Measurements from ENCODE around the gene IFT22. TPM values are rescaled to one million over a fixed set of nuclear protein-coding genes. Genes with fewer than 3 reads are reported as not detected.

The IFT22 gene
- polyA plus RNA-seq (2013): 15.0 TPM

- CTCF ChIA-PET: interaction anchor here (0.7 to 1.4 kb wide), 3 partner anchors 65 to 184 kb away, joined by 3 read pairs; no protein-coding TSS in a partner anchor
- no peaks in the 10 kb centered on the region for H3K27me3 ChIP-seq (replicated peaks in 2 of 5; ENCODE audit: control insufficient read depth in 4 of 5, insufficient read depth in 5 of 5, low read length in 4 of 5)
- POLR2A ChIA-PET: interaction anchor here (0.6 kb wide), 1 partner anchor 221 kb away, joined by 3 read pairs; no protein-coding TSS in a partner anchor
- peak within 1 kb of the TSS; percentile 46 to 79 for H3K27ac ChIP-seq (ENCODE audit: insufficient read depth in 1 of 2, low read depth in 1 of 2, low read length in 2 of 2, poor library complexity in 1 of 2, severe bottlenecking in 2 of 2)
- peaks cover 0 to 4% (median 0%) of the 10 kb centered on the region in 4 experiments for H3K36me3 ChIP-seq (ENCODE audit: control insufficient read depth in 4 of 4, insufficient read depth in 4 of 4, low read length in 3 of 4)
- peaks cover 0 to 16% (median 11%) of the 10 kb centered on the region in 4 experiments for H3K4me1 ChIP-seq (ENCODE audit: control extremely low read depth in 1 of 4, control insufficient read depth in 4 of 4, insufficient read depth in 4 of 4, low read length in 3 of 4)
- DNase-seq: peak; percentile 83 to 91 (median 89)
- peak within 1 kb of the TSS; percentile 53 to 87 (median 79) for H3K4me3 ChIP-seq (ENCODE audit: control insufficient read depth in 1 of 7, extremely low read depth in 1 of 7, insufficient read depth in 4 of 7, low read depth in 2 of 7, low read length in 6 of 7)
- H3K9me3 ChIP-seq (ENCODE audit: control extremely low read depth in 1 of 5, control insufficient read depth in 4 of 5, insufficient read depth in 2 of 5, low read depth in 1 of 5, low read length in 4 of 5): no peaks in the 10 kb centered on the region
- 2% methylated on average over 66 of the region's 69 CpGs for WGBS (ENCODE audit: insufficient coverage)
Observed at GRCh38 chr7:101321491-101322401, at the start of gene IFT22. Gene IFT22 (minus strand): TSS chr7:101321812. CDS start chr7:101321709, 103 bp downstream.

- H3K36me3 ChIP-seq (ENCODE audit: control insufficient read depth in 4 of 4, insufficient read depth in 4 of 4, low read length in 3 of 4): no peaks in the 10 kb centered on the region
- H3K27me3 ChIP-seq (replicated peaks in 2 of 5; ENCODE audit: control insufficient read depth in 4 of 5, insufficient read depth in 5 of 5, low read length in 4 of 5): peaks cover 0 to 18% (median 16%) of the 10 kb centered on the region in 5 experiments
- POLR2A ChIA-PET: no interaction called here
- 25% methylated on average over 2 of the region's 5 CpGs for WGBS (ENCODE audit: insufficient coverage)
- H3K27ac ChIP-seq (ENCODE audit: insufficient read depth in 1 of 2, low read depth in 1 of 2, low read length in 2 of 2, poor library complexity in 1 of 2, severe bottlenecking in 2 of 2): no peak overlapping the region
- CTCF ChIA-PET: interaction anchor here (2.0 to 2.3 kb wide), 3 partner anchors 10 to 42 kb away, joined by 5 to 8 read pairs (median 7); no protein-coding TSS in a partner anchor
- DNase-seq: peak; percentile 57 to 87 (median 86)
- H3K4me1 ChIP-seq (ENCODE audit: control extremely low read depth in 1 of 4, control insufficient read depth in 4 of 4, insufficient read depth in 4 of 4, low read length in 3 of 4): peaks cover 0 to 10% (median 5%) of the 10 kb centered on the region in 4 experiments
- no peak overlapping the region for H3K4me3 ChIP-seq (ENCODE audit: control insufficient read depth in 1 of 7, extremely low read depth in 1 of 7, insufficient read depth in 4 of 7, low read depth in 2 of 7, low read length in 6 of 7)
- no peaks in the 10 kb centered on the region for H3K9me3 ChIP-seq (ENCODE audit: control extremely low read depth in 1 of 5, control insufficient read depth in 4 of 5, insufficient read depth in 2 of 5, low read depth in 1 of 5, low read length in 4 of 5)
Observed at GRCh38 chr7:101370836-101371235, 49.2 kb upstream of the IFT22 start.

- WGBS (ENCODE audit: insufficient coverage): 87% methylated on average over 3 of the region's 8 CpGs
- H3K27me3 ChIP-seq (replicated peaks in 2 of 5; ENCODE audit: control insufficient read depth in 4 of 5, insufficient read depth in 5 of 5, low read length in 4 of 5): peaks cover 0 to 24% (median 14%) of the 10 kb centered on the region in 5 experiments
Observed at GRCh38 chr7:101368422-101369165, 47.0 kb upstream of the IFT22 start.

GRCh38 chr7:101367676-101368075, 46.1 kb upstream of the IFT22 start:
- ChIA-PET POLR2A (no interaction called here), CTCF (interaction anchor here (1.2 to 2.3 kb wide), 2 partner anchors 44 to 72 kb away, joined by 3 to 15 read pairs; no protein-coding TSS in a partner anchor)
- Histone ChIP-seq H3K4me1 (ENCODE audit: control extremely low read depth in 1 of 4, control insufficient read depth in 4 of 4, insufficient read depth in 4 of 4, low read length in 3 of 4) (peaks cover 0 to 22% (median 14%) of the 10 kb centered on the region in 4 experiments), H3K27me3 (replicated peaks in 2 of 5; ENCODE audit: control insufficient read depth in 4 of 5, insufficient read depth in 5 of 5, low read length in 4 of 5) (peaks cover 0 to 22% (median 15%) of the 10 kb centered on the region in 5 experiments), H3K27ac (ENCODE audit: insufficient read depth in 1 of 2, low read depth in 1 of 2, low read length in 2 of 2, poor library complexity in 1 of 2, severe bottlenecking in 2 of 2) (no peak overlapping the region), H3K36me3 (ENCODE audit: control insufficient read depth in 4 of 4, insufficient read depth in 4 of 4, low read length in 3 of 4) (no peaks in the 10 kb centered on the region), H3K9me3 (ENCODE audit: control extremely low read depth in 1 of 5, control insufficient read depth in 4 of 5, insufficient read depth in 2 of 5, low read depth in 1 of 5, low read length in 4 of 5) (no peaks in the 10 kb centered on the region), H3K4me3 (ENCODE audit: control insufficient read depth in 1 of 7, extremely low read depth in 1 of 7, insufficient read depth in 4 of 7, low read depth in 2 of 7, low read length in 6 of 7) (no peak overlapping the region)
- WGBS (ENCODE audit: insufficient coverage): 100% methylated on average over 1 of the region's 1 CpG
- DNase-seq: peak in 2 of 3 donors; percentile 31 to 36

More at GRCh38 chr7:101368422-101369165, 47.0 kb upstream of the IFT22 start:
- Histone ChIP-seq H3K4me1 (ENCODE audit: control extremely low read depth in 1 of 4, control insufficient read depth in 4 of 4, insufficient read depth in 4 of 4, low read length in 3 of 4) (peaks cover 0 to 18% (median 11%) of the 10 kb centered on the region in 4 experiments), H3K9me3 (ENCODE audit: control extremely low read depth in 1 of 5, control insufficient read depth in 4 of 5, insufficient read depth in 2 of 5, low read depth in 1 of 5, low read length in 4 of 5) (no peaks in the 10 kb centered on the region), H3K27ac (ENCODE audit: insufficient read depth in 1 of 2, low read depth in 1 of 2, low read length in 2 of 2, poor library complexity in 1 of 2, severe bottlenecking in 2 of 2) (no peak overlapping the region), H3K4me3 (ENCODE audit: control insufficient read depth in 1 of 7, extremely low read depth in 1 of 7, insufficient read depth in 4 of 7, low read depth in 2 of 7, low read length in 6 of 7) (no peak overlapping the region), H3K36me3 (ENCODE audit: control insufficient read depth in 4 of 4, insufficient read depth in 4 of 4, low read length in 3 of 4) (no peaks in the 10 kb centered on the region)
- ChIA-PET POLR2A (no interaction called here), CTCF (interaction anchor here (1.6 to 2.3 kb wide), 3 partner anchors 18 to 134 kb away, joined by 3 to 15 read pairs (median 4); no protein-coding TSS in a partner anchor)
- DNase-seq: no peak

- no peak for DNase-seq
- Histone ChIP-seq H3K27me3 (replicated peaks in 2 of 5; ENCODE audit: control insufficient read depth in 4 of 5, insufficient read depth in 5 of 5, low read length in 4 of 5) (peaks cover 0 to 29% (median 11%) of the 10 kb centered on the region in 5 experiments), H3K36me3 (ENCODE audit: control insufficient read depth in 4 of 4, insufficient read depth in 4 of 4, low read length in 3 of 4) (no peaks in the 10 kb centered on the region), H3K27ac (ENCODE audit: insufficient read depth in 1 of 2, low read depth in 1 of 2, low read length in 2 of 2, poor library complexity in 1 of 2, severe bottlenecking in 2 of 2) (no peak overlapping the region), H3K4me3 (ENCODE audit: control insufficient read depth in 1 of 7, extremely low read depth in 1 of 7, insufficient read depth in 4 of 7, low read depth in 2 of 7, low read length in 6 of 7) (no peak overlapping the region), H3K4me1 (ENCODE audit: control extremely low read depth in 1 of 4, control insufficient read depth in 4 of 4, insufficient read depth in 4 of 4, low read length in 3 of 4) (peaks cover 0 to 22% (median 13%) of the 10 kb centered on the region in 4 experiments), H3K9me3 (ENCODE audit: control extremely low read depth in 1 of 5, control insufficient read depth in 4 of 5, insufficient read depth in 2 of 5, low read depth in 1 of 5, low read length in 4 of 5) (no peaks in the 10 kb centered on the region)
- POLR2A ChIA-PET: no interaction called here
- CTCF ChIA-PET: interaction anchor here (1.0 kb wide), 3 partner anchors 16 to 72 kb away, joined by 3 to 7 read pairs (median 3); no protein-coding TSS in a partner anchor
- 100% methylated on average over 2 of the region's 2 CpGs for WGBS (ENCODE audit: insufficient coverage)
Observed at GRCh38 chr7:101365956-101366355, 44.3 kb upstream of the IFT22 start.

- ChIA-PET CTCF (interaction anchor here (0.7 to 1.9 kb wide), 19 partner anchors 9 to 172 kb away, joined by 3 to 33 read pairs (median 4); no protein-coding TSS in a partner anchor), POLR2A (no interaction called here)
- Histone ChIP-seq H3K4me3 (ENCODE audit: control insufficient read depth in 1 of 7, extremely low read depth in 1 of 7, insufficient read depth in 4 of 7, low read depth in 2 of 7, low read length in 6 of 7) (peak overlapping the region in 6 of 7 experiments; percentile 25 to 74 (median 50)), H3K27ac (ENCODE audit: insufficient read depth in 1 of 2, low read depth in 1 of 2, low read length in 2 of 2, poor library complexity in 1 of 2, severe bottlenecking in 2 of 2) (no peak overlapping the region), H3K27me3 (replicated peaks in 2 of 5; ENCODE audit: control insufficient read depth in 4 of 5, insufficient read depth in 5 of 5, low read length in 4 of 5) (peaks cover 0 to 32% (median 11%) of the 10 kb centered on the region in 5 experiments), H3K36me3 (ENCODE audit: control insufficient read depth in 4 of 4, insufficient read depth in 4 of 4, low read length in 3 of 4) (no peaks in the 10 kb centered on the region), H3K9me3 (ENCODE audit: control extremely low read depth in 1 of 5, control insufficient read depth in 4 of 5, insufficient read depth in 2 of 5, low read depth in 1 of 5, low read length in 4 of 5) (no peaks in the 10 kb centered on the region), H3K4me1 (ENCODE audit: control extremely low read depth in 1 of 4, control insufficient read depth in 4 of 4, insufficient read depth in 4 of 4, low read length in 3 of 4) (peaks cover 0 to 16% (median 9%) of the 10 kb centered on the region in 4 experiments)
- DNase-seq: peak; percentile 72 to 86 (median 84)
- under 1% methylated on average over 46 of the region's 52 CpGs for WGBS (ENCODE audit: insufficient coverage)
Observed at GRCh38 chr7:101363734-101364374, 42.2 kb upstream of the IFT22 start.
